HG02623 (cell line): Measurements from ENCODE around the gene DTNA.

Experiments used
- ATAC-seq: cut with Tn5 transposase; IDR thresholded peaks from one replicate; pipeline ENCODE4 v1.9.1; 2021; ENCODE audit warnings: moderate library complexity; ENCODE audit not compliant: unreplicated experiment

The DTNA gene

GRCh38 chr18:34764451-34764850, 54.4 kb downstream of the DTNA start:
- no peak for ATAC-seq

DNA sequence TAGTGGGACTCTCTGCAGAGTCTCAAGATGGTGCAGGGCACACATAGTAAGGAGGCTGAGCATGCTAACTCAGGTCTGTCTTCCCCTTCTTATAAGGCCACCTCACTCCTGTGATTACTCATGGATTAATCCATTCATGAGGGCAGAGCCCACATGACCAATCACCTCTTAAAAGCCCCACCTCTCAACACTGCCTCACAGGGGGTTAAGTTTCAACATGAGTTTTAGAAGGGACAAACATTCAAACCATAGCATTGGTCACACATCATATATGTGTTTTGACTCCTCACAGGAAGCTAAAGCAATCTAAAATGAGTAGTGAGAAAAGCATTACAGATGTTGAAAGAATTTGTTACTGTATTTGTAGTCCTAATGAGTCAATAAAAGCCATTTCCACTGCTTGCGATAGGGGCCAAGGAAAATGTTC, 57.5 kb downstream of the DTNA start:
- ATAC-seq: no peak

DNA sequence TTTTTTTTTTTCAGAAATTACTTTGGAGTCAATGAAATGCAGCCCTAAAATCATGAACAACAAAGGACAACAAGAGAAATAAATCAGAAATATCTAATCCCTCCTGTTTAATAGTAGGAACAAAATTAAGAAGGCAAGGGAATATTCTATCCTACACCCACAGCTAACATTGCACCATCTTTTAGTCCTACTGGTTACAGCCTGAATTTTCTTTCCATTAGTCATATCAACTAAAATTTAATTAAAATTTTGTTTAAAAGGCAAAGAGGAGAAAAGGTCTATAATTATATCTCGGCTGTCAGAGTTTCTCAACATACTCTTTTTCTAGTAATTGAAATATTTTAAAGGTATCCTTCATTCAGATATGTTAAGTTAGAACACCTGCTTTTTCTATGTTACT, 61.9 kb downstream of the DTNA start:
- ATAC-seq: no peak

- no peak for ATAC-seq
Measured at GRCh38 chr18:34772887-34773286, 62.8 kb downstream of the DTNA start.

- no peak for ATAC-seq
Measured at GRCh38 chr18:34773378-34773777, 63.3 kb downstream of the DTNA start.

DNA sequence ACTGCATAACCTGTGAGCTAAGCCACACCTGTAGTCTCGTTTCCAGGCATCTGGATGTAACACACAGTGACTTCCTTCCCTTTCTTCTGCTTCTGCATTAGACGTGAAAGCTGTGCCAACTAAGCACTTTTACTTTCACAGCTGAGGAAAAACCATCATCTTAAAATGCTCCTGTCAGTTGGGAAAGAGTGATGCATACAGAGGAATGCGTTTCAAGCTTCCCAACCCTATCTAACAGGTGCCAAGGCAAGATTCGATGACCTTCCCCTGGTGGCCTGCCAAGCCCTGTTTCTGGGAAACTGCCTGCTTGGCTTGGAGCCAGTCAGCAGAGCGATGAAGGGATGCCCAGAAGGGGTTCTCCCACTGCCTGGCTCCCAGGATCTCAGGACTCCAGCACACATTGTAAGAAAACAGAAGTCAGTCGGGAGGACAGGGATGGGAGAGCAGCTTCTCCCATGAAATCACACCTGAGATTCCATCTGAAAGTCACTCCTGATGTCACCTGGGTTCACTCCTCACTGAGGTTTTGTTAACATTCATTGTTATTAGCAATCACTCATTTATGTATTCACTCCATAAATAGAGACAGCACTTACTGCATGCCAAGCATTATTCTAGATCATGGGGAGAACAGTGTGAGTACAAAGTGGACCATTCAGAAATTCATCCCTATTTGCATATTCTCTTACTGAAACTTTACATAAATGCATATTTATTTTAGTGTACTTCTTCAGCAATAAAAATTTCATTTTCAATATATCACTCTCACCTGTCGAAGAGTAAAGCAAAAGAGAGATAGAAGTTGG, 64.1 kb downstream of the DTNA start:
- ATAC-seq: no peak

- ATAC-seq: no peak
Measured at GRCh38 chr18:34775461-34775860, 65.4 kb downstream of the DTNA start.

- ATAC-seq: no peak
Measured at GRCh38 chr18:34779112-34779511, 69.0 kb downstream of the DTNA start.

DNA sequence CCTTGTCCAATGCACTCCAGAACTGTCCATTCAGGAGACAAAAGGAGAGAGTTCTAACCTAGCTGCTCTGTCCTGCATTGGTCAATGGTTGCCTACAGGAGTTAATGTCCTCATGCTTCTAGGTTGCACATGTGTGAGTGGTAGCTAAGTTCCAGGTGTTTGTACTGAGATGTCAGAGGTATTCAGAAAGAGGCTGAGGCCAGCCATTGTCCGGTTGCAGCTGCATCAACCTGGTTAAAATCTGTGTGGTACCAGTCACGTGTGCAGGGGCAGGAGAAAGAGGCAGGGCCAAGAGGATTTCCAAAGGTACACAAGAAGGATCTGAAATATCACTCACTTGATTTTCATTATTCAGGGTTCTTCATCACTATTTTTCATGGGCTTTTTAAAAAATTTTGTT, 70.8 kb downstream of the DTNA start:
- ATAC-seq: no peak

DNA sequence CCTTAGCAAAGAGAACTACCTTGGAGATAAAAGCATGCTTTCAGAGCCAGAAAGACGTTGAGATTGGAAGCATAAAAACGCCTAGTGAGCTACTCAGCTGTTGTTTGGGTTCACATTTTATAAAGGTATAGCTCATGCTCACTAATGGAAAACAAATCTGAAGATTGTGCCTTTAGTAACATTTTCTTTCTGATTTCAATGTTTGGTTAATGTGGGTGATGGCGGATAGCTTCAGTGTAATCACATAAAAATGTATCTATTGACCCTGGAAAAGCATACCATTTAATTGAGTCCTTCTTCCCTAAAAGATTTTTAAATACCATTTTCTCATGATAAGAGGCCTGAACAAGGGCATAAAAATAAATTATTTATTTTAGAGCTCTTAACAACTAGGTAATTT, 73.4 kb downstream of the DTNA start:
- no peak for ATAC-seq

GRCh38 chr18:34786162-34786741, 76.2 kb downstream of the DTNA start:
- no peak for ATAC-seq

GRCh38 chr18:34787931-34788532, 77.9 kb downstream of the DTNA start:
- ATAC-seq: peak; percentile 82

- no peak for ATAC-seq
Measured at GRCh38 chr18:34789768-34790344, 79.8 kb downstream of the DTNA start.

DNA sequence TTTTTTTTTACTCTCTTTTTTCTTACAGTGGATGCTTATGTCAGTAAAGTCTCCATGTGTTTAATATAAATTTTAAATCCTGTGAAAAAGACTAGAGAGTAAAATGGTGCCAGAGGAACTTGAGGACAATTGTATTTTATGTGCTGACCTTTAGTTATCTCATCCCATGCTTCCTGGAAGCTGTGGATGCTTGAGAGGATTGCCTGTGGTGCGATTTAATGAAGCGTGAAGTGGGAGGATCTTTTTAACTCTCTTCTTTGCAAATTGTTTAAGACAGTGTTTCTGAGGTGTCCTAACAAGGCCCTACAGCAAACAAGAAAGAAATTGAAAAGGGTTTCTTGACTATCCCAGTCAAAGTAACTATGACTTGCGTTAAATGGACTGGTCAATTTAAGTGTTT, 84.2 kb downstream of the DTNA start:
- ATAC-seq: no peak

DNA sequence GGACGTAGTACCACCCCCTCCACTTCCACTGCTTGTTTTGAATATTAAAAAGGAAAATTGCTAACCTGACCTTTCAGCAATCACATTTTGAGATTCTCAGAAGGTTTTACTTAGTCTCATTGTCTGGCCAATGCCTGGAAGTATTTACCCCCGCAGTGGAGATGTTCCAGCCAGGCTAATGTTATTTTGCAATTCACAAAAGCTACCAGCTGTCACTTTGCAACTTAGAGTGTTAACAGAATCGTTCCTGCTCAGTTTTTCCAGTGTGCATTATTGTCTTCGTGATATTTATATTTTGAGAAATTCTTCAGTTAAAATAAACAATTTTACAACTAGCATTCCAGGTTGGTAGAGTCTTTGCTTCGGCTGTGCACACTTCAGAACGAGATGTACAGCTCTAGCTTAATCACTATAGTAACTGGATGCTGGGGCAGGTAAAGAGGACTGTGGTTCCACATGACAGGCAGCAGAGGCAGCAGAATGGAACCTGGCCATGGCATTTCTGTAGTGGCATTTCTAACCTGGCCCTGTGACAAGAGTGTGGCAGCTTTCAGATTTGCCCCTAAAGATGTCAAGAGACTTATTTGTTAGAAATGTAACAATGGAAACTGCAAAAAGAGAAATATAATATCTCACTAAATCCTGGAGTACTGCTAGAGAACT, 85.1 kb downstream of the DTNA start:
- no peak for ATAC-seq

DNA sequence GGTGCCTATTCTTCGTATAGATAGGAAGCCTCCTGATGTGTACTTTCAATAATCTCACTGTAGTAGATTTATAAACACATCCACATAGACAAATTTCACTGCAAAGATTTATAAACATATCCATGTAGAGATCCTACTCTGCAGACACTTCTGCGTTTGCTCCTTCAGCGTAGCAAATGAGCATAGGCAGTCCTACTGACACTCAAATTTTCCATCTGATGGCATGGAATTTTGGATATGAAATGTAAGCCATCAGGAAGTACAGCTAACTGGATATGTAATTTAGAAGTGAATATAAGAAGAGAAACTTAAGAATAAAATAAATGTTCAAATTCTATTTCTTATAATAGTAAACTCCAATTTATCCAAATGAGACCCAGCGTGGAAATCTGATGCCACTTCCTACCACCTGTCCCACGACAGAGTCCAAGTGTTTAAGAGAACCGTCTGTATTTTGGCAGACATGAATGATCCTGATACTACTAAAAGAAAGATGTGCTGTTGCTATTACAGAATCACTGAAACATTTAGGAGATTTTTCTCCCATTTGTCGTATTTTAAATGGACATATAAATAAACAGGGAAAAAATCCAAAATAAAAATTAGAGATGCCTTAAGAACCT, 86.0 kb downstream of the DTNA start:
- ATAC-seq: no peak

DNA sequence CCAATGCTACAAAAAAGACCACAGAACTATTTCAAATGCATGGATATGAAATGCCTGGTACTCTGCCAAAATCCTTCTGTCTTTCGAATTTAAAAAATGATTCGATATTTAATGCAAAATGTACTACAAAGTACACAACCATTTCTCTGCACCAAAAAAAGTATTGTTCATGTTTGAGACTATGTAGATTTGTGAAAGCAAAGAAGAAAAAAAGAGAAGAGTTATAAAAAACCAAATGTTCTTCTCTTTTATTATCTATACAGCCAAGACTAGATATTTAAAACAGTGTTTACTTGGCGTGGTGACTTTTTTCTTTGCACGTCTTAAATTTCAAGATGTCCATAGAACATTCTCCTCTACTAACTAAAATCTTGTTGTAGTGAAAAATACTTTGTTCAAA, 89.2 kb downstream of the DTNA start:
- ATAC-seq: no peak

DNA sequence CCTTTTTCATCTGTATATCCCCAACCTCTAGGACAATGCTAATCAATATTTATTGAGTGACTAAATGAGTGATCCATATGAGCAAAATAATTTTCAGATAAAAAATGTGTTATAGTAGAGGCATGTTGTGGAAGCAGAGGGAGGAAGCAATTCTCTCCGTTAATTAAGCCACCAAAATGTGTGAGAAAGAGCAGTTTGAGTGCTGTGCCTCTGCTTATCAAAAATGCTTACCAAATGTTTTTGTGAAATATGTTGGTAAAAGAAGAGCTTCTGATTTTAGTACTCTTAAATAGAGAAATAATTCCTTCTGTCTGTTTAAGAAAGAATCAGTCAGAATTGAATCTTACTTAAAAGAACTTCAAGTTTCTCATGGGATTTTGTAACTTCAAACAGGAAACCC, 90.3 kb downstream of the DTNA start:
- ATAC-seq: no peak

DNA sequence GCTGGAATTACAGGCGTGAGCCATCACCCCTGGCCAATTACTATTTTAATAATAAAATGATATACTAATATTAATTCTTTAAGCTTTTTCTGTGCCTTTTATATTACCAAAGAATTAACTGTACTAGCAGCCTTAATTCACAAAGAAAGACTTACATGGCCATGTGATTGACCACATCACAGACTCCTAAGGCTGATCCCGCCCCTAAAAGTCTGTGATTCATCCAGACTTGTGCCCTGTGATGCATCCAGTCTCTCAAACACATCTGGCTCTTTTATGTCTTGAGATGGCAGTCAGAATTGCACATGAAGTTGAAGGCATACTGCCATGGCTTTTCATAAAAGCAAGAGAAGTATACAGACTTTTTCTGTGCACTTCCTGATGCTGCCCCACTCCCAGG, 91.7 kb downstream of the DTNA start:
- no peak for ATAC-seq

DNA sequence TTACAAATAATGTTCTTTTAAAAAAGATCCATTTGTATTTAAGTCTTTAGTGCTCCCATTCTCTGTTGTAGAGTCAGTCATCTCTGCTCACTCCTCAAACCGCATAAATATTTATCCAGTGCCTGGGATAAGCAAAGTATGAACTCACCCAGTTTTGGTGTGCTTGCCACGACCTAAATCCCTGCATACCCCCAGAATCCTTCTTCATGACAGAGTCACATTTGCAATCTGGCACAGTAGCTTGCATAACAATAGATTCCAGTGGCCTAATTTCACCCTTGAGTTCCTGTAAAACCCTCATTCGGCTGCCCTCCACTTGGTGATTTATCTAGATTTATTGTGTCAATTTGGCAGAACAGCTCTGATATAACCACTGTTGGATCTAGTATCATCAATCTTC, 92.9 kb downstream of the DTNA start:
- no peak for ATAC-seq

- ATAC-seq: no peak
Measured at GRCh38 chr18:34803877-34804400, 93.8 kb downstream of the DTNA start.
